CD14-positive monocyte (primary cell): ENCODE measurements around the gene ALKBH4. TPM values are rescaled to one million over a fixed set of nuclear protein-coding genes. Genes with fewer than 3 reads are reported as not detected.

ENCODE experiments used
- DNase-seq, 3 donors: peaks; one replicate each; pipeline ENCODE4 v3.0.0-alpha.2; 2011 to 2022
- H2AFZ ChIP-seq: 2 replicates; pipeline ENCODE4 v1.6.0; 2012; ENCODE audit warnings: mild to moderate bottlenecking, low read depth, low read length, inconsistent platforms; ENCODE audit not compliant: insufficient read depth, poor library complexity, severe bottlenecking
- H3K27ac ChIP-seq, 2 donors: 1 replicate in 1 of 2; 2 replicates in 1 of 2; pipeline ENCODE4 v1.5.1; 2012 to 2013; ENCODE audit warnings: low read length in 2 of 2, control low read depth in 1 of 2, inconsistent platforms in 1 of 2, low read depth in 1 of 2, mild to moderate bottlenecking in 1 of 2
- H3K27me3 ChIP-seq, 2 donors: one replicate each; pipeline versions ENCODE4 v1.6.0 to v1.6.1; 2011 to 2013; ENCODE audit warnings: low read length in 2 of 2; ENCODE audit not compliant: control insufficient read depth in 2 of 2, insufficient read depth in 2 of 2
- H3K36me3 ChIP-seq, 2 donors: replicated peaks in 1 of 2; 1 replicate in 1 of 2; 2 replicates in 1 of 2; pipeline versions ENCODE4 v1.5.1 to v1.6.1; 2012 to 2013; ENCODE audit warnings: low read length in 2 of 2, control low read depth in 1 of 2, inconsistent platforms in 1 of 2, mild to moderate bottlenecking in 1 of 2; ENCODE audit not compliant: insufficient read depth in 2 of 2, control insufficient read depth in 1 of 2
- H3K4me1 ChIP-seq, 2 donors: 1 replicate in 1 of 2; 2 replicates in 1 of 2; pipeline versions ENCODE4 v1.5.1 to v1.6.1; 2012 to 2013; ENCODE audit warnings: low read length in 2 of 2, control low read depth in 1 of 2, inconsistent platforms in 1 of 2, mild to moderate bottlenecking in 1 of 2, moderate library complexity in 1 of 2; ENCODE audit not compliant: insufficient read depth in 2 of 2, control insufficient read depth in 1 of 2
- H3K4me2 ChIP-seq: replicated peaks from 2 replicates; pipeline ENCODE3; 2012; ENCODE audit warnings: low read length, moderate library complexity, mild to moderate bottlenecking; ENCODE audit not compliant: poor library complexity, severe bottlenecking; ENCODE audit errors: extremely low read depth
- H3K4me3 ChIP-seq, 3 experiments: fragments of 200-600 bp in 1 of 3; sonication (generic) in 1 of 3; replicated peaks in 1 of 3; 1 replicate in 2 of 3; 2 replicates in 1 of 3; pipeline ENCODE4 v1.5.1; 2011 to 2013; ENCODE audit warnings: low read length in 3 of 3, mild to moderate bottlenecking in 3 of 3, control low read depth in 2 of 3, low read depth in 2 of 3, inconsistent platforms in 1 of 3, moderate library complexity in 1 of 3
- H3K79me2 ChIP-seq: 2 replicates; pipeline ENCODE4 v1.6.0; 2012; ENCODE audit warnings: mild to moderate bottlenecking, control low read depth, inconsistent platforms, low read length, moderate library complexity; ENCODE audit not compliant: insufficient read depth
- H3K9ac ChIP-seq: 2 replicates; pipeline ENCODE4 v1.6.0; 2017; ENCODE audit warnings: low read length, mild to moderate bottlenecking; ENCODE audit not compliant: insufficient read depth, poor library complexity, severe bottlenecking
- H3K9me3 ChIP-seq, 2 donors: replicated peaks in 1 of 2; 1 replicate in 1 of 2; 2 replicates in 1 of 2; pipeline versions ENCODE4 v1.5.1 to v1.6.1; 2012 to 2013; ENCODE audit warnings: low read length in 2 of 2, control low read depth in 1 of 2; ENCODE audit not compliant: control insufficient read depth in 1 of 2, insufficient read depth in 1 of 2
- H4K20me1 ChIP-seq: 2 replicates; pipeline ENCODE4 v1.6.0; 2012; ENCODE audit warnings: mild to moderate bottlenecking, low read length, control low read depth, moderate library complexity; ENCODE audit not compliant: insufficient read depth
- H3K27ac Mint-ChIP-seq, 7 donors: one replicate each; pipeline ENCODE4 v1.8.0; 2020; ENCODE audit warnings: mild to moderate bottlenecking in 7 of 7, mixed read lengths in 7 of 7, moderate library complexity in 6 of 7, inconsistent platforms in 2 of 7
- H3K27me3 Mint-ChIP-seq, 3 donors: one replicate each; pipeline ENCODE4 v1.8.0; 2021 to 2022; ENCODE audit warnings: low read depth in 3 of 3, mild to moderate bottlenecking in 3 of 3, mixed read lengths in 3 of 3, moderate library complexity in 3 of 3, inconsistent platforms in 1 of 3
- H3K36me3 Mint-ChIP-seq, 2 donors: one replicate each; pipeline ENCODE4 v1.8.0; 2020; ENCODE audit warnings: mixed read lengths in 2 of 2, inconsistent platforms in 1 of 2, mild to moderate bottlenecking in 1 of 2
- H3K4me1 Mint-ChIP-seq: one replicate; pipeline ENCODE4 v1.8.0; 2020; ENCODE audit warnings: mild to moderate bottlenecking, mixed read lengths
- H3K4me3 Mint-ChIP-seq, 2 donors: one replicate each; pipeline ENCODE4 v1.8.0; 2020; ENCODE audit warnings: mild to moderate bottlenecking in 2 of 2, mixed read lengths in 2 of 2, moderate library complexity in 1 of 2
- H3K9me3 Mint-ChIP-seq, 7 donors: one replicate each; pipeline ENCODE4 v1.8.0; 2020 to 2022; ENCODE audit warnings: mixed read lengths in 7 of 7, mild to moderate bottlenecking in 6 of 7, moderate library complexity in 6 of 7, inconsistent platforms in 2 of 7
- CTCF ChIP-seq: fragments of 200-600 bp; IDR thresholded peaks from one replicate; pipeline ENCODE4 v1.8.0; 2022; ENCODE audit warnings: antibody characterized with exemption, mild to moderate bottlenecking
- WGBS: methylation state at CpG from one replicate; pipeline ENCODE4 v1.1.5; 2013; ENCODE audit warnings: missing lambda C conversion rate; ENCODE audit not compliant: insufficient coverage; 5-methylcytosine and 5-hydroxymethylcytosine counted together
- intact Hi-C, 2 donors: fragments of 100-400 bp; cut with micrococcal nuclease; formaldehyde crosslinking; loops; one replicate each; pipeline versions ENCODE4 v1.15.0 to v1.15.1; 2023
- polyA plus RNA-seq, 3 donors: library from polyadenylated mRNA; depleted of rRNA in 1 of 3; unstranded in 2 of 3; stranded (reverse) in 1 of 3; fragments of 300-500 nt in 2 of 3; fragments of >200 nt in 1 of 3; fragmentation: Illumina TruSeq in 2 of 3; gene quantifications; 1 replicate in 2 of 3; 2 replicates in 1 of 3; pipeline ENCODE4 v1.2.3, GENCODE V29; 2012 to 2021

Gene ALKBH4
- polyA plus RNA-seq, 3 donors: 2.9 to 11.8 (median 9.7) TPM

- no peak overlapping the region for H3K4me3 Mint-ChIP-seq
- intact Hi-C loops: no loop called here
Measured at GRCh38 chr7:102473271-102473991, 8.8 kb upstream of the ALKBH4 start.

More at GRCh38 chr7:102473271-102473991, 8.8 kb upstream of the ALKBH4 start:
- Histone ChIP-seq H3K4me2 (no peak overlapping the region), H3K27me3 (no peaks in the 10 kb centered on the region), H3K4me1 (no peaks in the 10 kb centered on the region), H2AFZ (no peak overlapping the region), H3K36me3 (peaks cover 15 to 19% of the 10 kb centered on the region in 2 donors), H3K27ac (no peak overlapping the region), H3K9me3 (no peaks in the 10 kb centered on the region), H4K20me1 (peaks cover 9% of the 10 kb centered on the region), H3K79me2 (peaks cover 2% of the 10 kb centered on the region), H3K9ac (no peak overlapping the region), H3K4me3 (no peak overlapping the region)
- no peaks in the 10 kb centered on the region for H3K9me3 Mint-ChIP-seq
- H3K4me1 Mint-ChIP-seq: peaks cover 2% of the 10 kb centered on the region
- WGBS: 89% methylated on average over 9 of the region's 23 CpGs
- no peak for TF ChIP-seq CTCF
- H3K36me3 Mint-ChIP-seq: peaks cover 12 to 25% of the 10 kb centered on the region in 2 donors
- H3K27ac Mint-ChIP-seq: peak overlapping the region in 3 of 7 donors; percentile 18 to 63 (median 42)
- H3K27me3 Mint-ChIP-seq: peaks cover 0 to 2% (median 0%) of the 10 kb centered on the region in 3 donors
- no peak for DNase-seq
